IPS DF 6.9 (cell line): ENCODE results near the gene NKD1.
A peak's percentile ranks its signal among the peaks of the same experiment; 100 is the strongest.

Experiments used
- DNase-seq: peaks from one replicate; pipeline ENCODE4 v3.0.0-alpha.2; 2013; ENCODE audit warnings: low read depth, low spot score
- H3K27ac ChIP-seq: one replicate; pipeline ENCODE4 v1.5.1; 2013; ENCODE audit warnings: low read length, control low read depth
- H3K27me3 ChIP-seq: 2 replicates; pipeline ENCODE4 v1.6.1; 2013; ENCODE audit warnings: mild to moderate bottlenecking, low read length; ENCODE audit not compliant: control insufficient read depth, insufficient read depth
- H3K36me3 ChIP-seq: 2 replicates; pipeline ENCODE4 v1.6.1; 2013; ENCODE audit warnings: low read length; ENCODE audit not compliant: control insufficient read depth, insufficient read depth
- H3K4me1 ChIP-seq: 2 replicates; pipeline ENCODE4 v1.6.1; 2013; ENCODE audit warnings: low read length; ENCODE audit not compliant: control insufficient read depth, insufficient read depth
- H3K4me3 ChIP-seq: 2 replicates; pipeline ENCODE4 v1.5.1; 2013; ENCODE audit warnings: mild to moderate bottlenecking, low read length
- H3K9me3 ChIP-seq: 2 replicates; pipeline ENCODE4 v1.6.1; 2013; ENCODE audit warnings: low read length, inconsistent platforms; ENCODE audit not compliant: control insufficient read depth, insufficient read depth
- WGBS: extraction: QIAGEN DNeasy Blood & Tissue Kit; methylation state at CpG from one replicate; pipeline ENCODE4 v1.1.7; 2013; ENCODE audit warnings: mixed read lengths, missing lambda C conversion rate; ENCODE audit not compliant: insufficient read length, insufficient coverage; 5-methylcytosine and 5-hydroxymethylcytosine counted together

The NKD1 gene

DNA sequence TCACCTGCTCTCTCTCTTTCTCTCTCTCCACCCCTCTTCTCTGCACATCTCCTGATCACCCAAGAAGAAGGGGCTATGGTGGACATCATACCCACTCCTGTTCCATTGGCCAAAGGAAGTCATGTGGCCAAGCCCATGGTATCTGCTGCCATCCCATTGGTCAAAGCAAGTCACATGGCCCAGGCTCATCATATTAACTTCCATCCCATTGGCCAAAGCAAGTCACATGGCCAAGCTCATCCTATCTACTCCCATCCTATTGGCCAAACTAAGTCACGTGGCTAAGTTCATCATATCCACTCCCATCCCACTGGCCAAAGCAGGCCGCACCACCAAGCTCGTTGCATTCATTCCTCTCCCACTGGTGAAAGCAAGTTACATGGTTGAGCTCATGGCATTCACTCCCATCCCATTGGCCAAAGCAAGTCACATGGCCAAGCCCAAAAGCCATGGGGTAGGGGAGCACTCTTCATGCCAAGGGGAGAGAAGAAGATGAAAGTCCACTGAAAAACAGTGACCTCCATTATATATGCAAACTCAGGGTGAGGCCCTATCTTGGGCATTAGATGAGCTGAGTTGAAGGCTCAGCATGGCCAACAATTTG lies 103.7 kb downstream of the NKD1 start:
- H3K4me1 ChIP-seq = no peaks in the 10 kb centered on the region
- H3K4me3 ChIP-seq = no peak overlapping the region
- H3K36me3 ChIP-seq = no peaks in the 10 kb centered on the region
- H3K27me3 ChIP-seq = no peaks in the 10 kb centered on the region
- H3K27ac ChIP-seq = no peak overlapping the region
- no peak for DNase-seq
- no peaks in the 10 kb centered on the region for H3K9me3 ChIP-seq
- no CpG with 5 or more reads among the region's 3 CpGs for WGBS

DNA sequence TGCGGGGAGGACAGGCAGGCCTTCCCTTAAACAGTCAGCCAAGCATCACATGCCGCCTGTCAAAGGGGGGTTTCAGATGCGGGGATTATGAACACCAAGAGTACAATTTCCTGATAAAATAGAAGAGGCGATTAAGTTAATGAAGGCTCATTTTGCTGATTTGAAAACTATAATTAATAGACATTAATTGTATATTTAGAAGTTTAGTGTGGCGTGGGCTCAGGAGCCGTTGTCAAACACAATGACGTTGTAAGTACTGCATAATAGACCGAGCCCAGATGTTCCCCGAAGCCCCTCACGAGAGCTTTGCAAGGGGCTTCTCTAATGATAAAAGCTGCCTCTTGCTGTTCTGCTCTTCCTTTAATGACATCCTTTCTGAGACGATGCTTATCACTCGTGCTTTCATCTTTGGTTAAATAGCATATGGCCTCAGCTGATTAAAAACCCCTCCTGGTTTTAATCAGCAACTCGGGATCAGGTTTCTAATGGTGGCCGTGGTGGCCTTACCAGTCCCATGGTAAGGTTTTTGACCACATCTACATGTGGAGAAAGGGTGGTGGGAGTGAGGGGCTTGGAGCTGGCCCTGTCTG lies 104.7 kb downstream of the NKD1 start:
- no peak overlapping the region for H3K27ac ChIP-seq
- DNase-seq = no peak
- no peaks in the 10 kb centered on the region for H3K36me3 ChIP-seq
- H3K9me3 ChIP-seq = no peaks in the 10 kb centered on the region
- no CpG with 5 or more reads among the region's 14 CpGs for WGBS
- H3K27me3 ChIP-seq = no peaks in the 10 kb centered on the region
- H3K4me1 ChIP-seq = no peaks in the 10 kb centered on the region
- no peak overlapping the region for H3K4me3 ChIP-seq

DNA sequence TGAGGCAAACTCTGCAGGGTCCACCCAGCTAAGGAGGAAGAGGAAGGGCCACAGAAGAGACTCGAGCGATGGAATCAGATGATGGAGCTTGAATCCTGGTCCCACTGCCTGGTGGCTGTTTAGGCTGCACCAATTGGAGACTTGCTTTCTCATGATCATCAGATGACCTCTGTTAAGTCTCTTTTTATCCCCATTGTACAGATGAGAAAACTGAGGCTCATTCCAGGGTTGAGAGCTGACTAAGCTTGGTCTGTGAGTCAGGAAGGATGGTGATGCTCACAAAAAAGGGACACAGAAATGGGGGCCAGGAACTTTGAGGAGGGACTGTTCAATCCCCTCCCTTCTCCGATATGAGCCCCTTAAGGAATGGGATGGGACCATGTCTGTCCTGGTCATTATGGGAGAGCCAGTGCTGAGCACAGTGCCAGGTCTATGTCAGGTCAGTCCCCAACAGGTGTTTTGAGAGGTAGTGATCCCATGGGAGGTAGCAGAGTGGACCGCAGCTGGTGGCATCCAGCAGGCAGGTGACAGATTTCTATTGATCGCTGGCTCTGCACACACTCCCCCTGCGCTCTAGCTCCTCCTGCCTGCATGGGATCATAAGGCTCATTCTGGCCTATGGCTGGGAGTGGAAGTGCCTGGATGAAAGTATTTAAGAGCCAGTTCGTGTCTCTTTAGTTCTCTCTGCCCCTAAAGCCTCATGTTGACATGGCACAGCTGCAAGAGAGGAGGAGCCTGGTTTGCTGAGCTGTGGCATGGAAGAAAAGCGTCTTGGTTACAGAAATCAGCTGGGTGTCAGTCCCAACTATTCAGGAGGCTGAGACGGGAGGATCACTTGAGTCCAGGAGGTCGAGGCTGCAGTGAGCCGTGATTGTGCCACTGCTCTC lies 105.7 kb downstream of the NKD1 start:
- Histone ChIP-seq H3K9me3 (no peaks in the 10 kb centered on the region), H3K4me3 (no peak overlapping the region), H3K36me3 (no peaks in the 10 kb centered on the region), H3K27me3 (no peaks in the 10 kb centered on the region), H3K27ac (no peak overlapping the region), H3K4me1 (no peaks in the 10 kb centered on the region)
- no CpG with 5 or more reads among the region's 11 CpGs for WGBS
- no peak for DNase-seq

DNA sequence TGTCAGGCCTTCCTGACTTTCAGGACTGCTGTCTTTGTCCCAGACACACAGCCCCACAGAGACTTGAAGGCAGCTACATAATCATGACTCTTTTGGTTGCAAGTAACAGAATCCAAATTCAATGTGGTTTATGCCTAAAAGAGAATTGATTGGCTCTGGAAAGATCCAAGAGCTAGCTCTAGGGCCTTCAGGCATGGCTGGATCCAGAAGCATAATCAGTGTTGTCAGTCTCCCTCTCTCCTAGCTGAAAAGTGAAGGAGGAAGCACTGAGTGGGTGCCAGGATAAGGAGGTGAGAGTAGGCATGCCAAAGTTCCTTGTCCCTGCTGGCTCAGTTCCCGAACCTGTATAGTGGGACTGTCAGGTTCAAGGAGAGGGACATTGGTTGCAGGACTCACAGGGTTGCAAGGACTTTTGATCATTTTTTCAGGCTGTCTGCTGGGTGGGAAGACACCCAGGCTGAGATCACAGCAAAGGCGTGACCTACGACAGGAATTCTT lies 107.4 kb downstream of the NKD1 start:
- no peak overlapping the region for H3K27ac ChIP-seq
- H3K9me3 ChIP-seq = no peaks in the 10 kb centered on the region
- H3K4me1 ChIP-seq = no peaks in the 10 kb centered on the region
- H3K27me3 ChIP-seq = no peaks in the 10 kb centered on the region
- DNase-seq = no peak
- no CpG with 5 or more reads among the region's 3 CpGs for WGBS
- no peaks in the 10 kb centered on the region for H3K36me3 ChIP-seq
- no peak overlapping the region for H3K4me3 ChIP-seq

DNA sequence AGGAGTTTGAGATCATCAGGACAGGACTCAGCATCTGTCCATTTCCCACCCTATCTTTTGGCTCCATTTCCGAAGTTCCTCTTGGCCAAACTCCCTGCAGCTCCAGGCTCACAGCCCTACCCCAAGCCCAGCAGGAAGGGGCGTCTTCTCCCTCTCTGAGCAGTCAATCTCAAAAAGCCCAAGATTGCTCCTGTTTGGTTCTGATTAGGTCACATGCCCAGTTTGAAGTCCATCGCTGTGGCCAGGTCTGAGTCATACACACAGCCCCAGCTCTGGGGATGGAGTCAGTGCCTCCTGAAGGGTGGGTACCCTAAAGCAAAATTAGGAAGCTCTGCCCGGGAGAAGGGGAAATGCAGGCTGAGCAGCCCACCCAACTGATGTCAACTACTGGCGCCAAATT lies 109.0 kb downstream of the NKD1 start:
- DNase-seq = no peak
- Histone ChIP-seq H3K9me3 (no peaks in the 10 kb centered on the region), H3K27me3 (no peaks in the 10 kb centered on the region), H3K36me3 (no peaks in the 10 kb centered on the region), H3K4me3 (no peak overlapping the region), H3K27ac (no peak overlapping the region), H3K4me1 (no peaks in the 10 kb centered on the region)
- WGBS = no CpG with 5 or more reads among the region's 5 CpGs

DNA sequence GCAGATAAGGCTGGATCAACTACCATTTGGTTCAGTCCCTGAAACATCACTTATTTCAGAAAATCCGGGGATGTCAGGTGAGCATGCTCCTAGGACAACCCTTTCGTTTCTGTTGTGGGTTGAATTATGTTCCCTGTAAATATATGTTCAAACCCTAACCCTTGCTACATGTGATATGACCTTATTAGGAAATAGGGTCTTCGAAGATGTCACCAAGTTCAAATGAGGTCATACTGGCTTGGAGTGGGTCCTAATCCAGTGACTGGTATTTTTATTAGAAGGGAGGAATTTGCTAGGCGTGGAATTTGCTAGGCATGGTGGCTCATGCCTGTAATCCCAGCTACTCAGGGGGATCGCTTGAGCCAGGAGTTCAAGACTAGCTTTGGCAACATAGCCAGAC lies 111.6 kb downstream of the NKD1 start:
- Histone ChIP-seq H3K27me3 (no peaks in the 10 kb centered on the region), H3K4me3 (no peak overlapping the region), H3K9me3 (no peaks in the 10 kb centered on the region), H3K27ac (no peak overlapping the region), H3K36me3 (no peaks in the 10 kb centered on the region), H3K4me1 (no peaks in the 10 kb centered on the region)
- no CpG with 5 or more reads among the region's 5 CpGs for WGBS
- no peak for DNase-seq

DNA sequence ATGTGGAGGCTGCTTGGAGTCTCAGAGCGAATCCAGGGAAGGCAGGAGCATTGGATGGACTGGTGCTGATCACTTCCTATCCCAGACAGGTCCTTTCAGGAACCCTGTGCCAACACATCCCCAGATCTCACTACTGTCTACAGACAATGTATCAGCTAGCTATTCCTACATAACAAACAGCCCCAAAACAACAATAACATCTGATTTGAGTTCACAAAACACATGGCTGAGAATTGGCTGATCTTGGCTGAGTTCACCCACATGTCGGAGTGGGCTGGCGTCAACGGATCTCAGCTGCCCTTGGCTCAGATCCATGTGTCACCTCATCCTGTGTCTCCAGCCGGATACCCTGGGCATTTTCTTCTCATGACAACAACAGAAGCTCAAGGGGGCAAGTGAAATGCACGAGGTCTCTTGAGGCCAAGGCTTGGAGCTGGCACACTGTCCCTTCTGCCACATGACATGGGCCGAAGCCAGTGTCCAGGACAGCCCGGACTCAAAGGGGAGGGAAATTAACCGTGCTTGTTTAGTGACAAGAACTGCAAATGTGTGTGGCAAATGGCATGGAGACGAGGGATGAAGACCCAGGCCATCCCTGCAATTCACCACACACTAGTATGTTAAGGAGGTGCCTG lies 114.2 kb downstream of the NKD1 start:
- H3K27ac ChIP-seq = no peak overlapping the region
- no peak for DNase-seq
- no peaks in the 10 kb centered on the region for H3K36me3 ChIP-seq
- no peaks in the 10 kb centered on the region for H3K9me3 ChIP-seq
- H3K27me3 ChIP-seq = no peaks in the 10 kb centered on the region
- WGBS = no CpG with 5 or more reads among the region's 10 CpGs
- no peaks in the 10 kb centered on the region for H3K4me1 ChIP-seq
- no peak overlapping the region for H3K4me3 ChIP-seq

DNA sequence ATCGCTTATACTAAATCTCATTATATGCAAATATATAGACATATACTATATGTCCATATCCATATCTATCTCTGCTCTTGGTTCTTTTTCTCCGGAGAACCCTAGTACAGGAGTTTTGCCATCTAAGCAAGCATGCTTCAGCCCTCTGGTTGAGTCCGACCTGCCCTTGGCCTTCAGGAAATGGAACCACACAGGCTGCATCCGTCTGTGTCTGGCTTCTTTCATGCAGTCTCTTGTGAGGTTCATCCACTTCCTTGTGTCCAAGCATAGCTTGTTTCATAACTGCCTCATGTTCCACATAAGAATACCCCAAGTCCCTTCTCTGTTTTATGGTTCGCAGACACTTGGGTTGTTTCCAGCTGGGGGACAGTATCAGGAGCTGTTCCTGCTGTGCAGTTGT lies 116.1 kb downstream of the NKD1 start:
- Histone ChIP-seq H3K27me3 (no peaks in the 10 kb centered on the region), H3K27ac (no peak overlapping the region), H3K4me1 (no peaks in the 10 kb centered on the region), H3K36me3 (no peaks in the 10 kb centered on the region), H3K9me3 (no peaks in the 10 kb centered on the region), H3K4me3 (no peak overlapping the region)
- no peak for DNase-seq
- no CpG with 5 or more reads among the region's 5 CpGs for WGBS

DNA sequence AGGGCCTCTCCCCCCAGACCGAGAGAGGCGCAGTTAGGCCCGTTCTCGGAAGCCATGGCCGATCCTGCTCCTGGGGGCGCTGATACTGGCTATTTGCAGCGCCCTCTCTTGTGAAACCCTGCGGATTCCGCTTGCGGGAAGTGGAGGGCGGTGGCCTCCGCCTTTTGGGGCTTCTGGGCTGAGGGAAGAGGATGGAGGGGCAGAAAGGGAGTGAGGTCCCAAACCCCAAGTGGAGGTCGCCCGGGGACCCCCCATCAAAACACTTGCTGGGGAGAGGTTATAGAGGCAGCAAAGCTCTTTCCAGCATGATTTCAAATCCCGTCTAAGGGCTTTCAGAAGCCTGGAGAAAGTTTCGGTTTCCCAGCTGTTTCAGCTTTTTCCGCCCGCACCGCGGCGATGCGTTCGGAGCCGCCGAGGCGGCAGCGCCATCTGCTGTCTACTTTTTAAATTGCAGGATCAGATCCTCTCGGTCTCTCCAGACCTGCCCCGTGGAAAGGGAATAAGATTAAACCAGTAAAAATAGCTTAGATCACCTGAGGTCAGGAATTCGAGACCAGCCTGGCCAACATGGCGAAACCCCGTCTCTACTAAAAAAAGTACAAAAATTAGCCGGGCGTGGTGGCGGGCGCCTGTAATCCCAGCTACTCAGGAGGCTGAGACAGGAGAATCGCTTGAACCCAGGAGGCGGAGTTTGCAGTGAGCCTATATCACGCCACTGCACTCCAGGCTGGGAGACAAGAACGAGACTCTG lies 117.1 kb downstream of the NKD1 start:
- DNase-seq = peak; percentile 67
- Histone ChIP-seq H3K4me3 (peak overlapping the region; percentile 37; the same call in 1 of the 2 replicates), H3K27me3 (no peaks in the 10 kb centered on the region), H3K36me3 (no peaks in the 10 kb centered on the region), H3K27ac (no peak overlapping the region), H3K9me3 (no peaks in the 10 kb centered on the region), H3K4me1 (no peaks in the 10 kb centered on the region)
- no CpG with 5 or more reads among the region's 40 CpGs for WGBS
